ENCODE measurements around the gene C19orf85.
A peak's percentile ranks its signal among the peaks of the same experiment; 100 is the strongest.

The C19orf85 gene

DNA sequence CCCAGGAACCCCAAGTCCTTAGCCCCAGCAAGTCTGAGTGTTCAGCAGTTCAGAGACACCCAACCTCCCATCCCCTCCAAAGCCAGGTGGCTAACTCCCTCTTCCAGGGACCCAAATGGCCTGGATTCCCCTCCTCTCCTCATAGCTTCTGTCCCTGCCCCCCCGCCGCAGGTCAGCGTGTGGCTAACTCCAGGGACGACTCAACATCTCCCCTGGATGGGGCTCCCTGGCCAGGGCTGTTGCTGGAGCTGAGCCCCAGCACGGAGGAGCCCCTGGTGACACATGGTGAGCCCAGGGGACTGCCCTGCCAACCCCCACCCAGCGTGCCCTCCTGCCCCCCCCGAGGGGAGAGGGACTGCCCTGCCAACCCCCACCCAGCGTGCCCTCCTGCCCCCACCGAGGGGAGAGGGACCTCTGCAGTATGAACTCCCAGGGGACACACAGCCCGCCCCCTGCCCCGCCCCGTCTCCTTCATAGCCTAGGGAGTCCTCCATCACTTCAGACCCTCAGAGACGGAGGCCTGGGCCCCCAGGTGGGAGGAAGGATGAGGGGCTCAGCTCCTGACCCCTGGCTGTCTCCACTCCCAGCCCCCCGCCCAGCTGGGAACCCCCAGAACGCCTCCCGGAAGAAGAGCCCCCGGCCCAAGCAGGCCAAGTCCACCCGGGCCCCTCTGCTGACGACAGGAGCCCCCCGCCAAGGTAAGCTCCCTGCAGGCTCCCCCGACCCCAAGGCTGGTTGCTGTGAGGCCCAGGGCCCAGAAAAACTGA, 25.3 kb upstream of the C19orf85 start:
- DNase-seq (ENCODE audit: low spot score) = no peak

GRCh38 chr19:55488986-55489710, 24.6 kb upstream of the C19orf85 start:
- no peak for DNase-seq (ENCODE audit: low spot score)

DNA sequence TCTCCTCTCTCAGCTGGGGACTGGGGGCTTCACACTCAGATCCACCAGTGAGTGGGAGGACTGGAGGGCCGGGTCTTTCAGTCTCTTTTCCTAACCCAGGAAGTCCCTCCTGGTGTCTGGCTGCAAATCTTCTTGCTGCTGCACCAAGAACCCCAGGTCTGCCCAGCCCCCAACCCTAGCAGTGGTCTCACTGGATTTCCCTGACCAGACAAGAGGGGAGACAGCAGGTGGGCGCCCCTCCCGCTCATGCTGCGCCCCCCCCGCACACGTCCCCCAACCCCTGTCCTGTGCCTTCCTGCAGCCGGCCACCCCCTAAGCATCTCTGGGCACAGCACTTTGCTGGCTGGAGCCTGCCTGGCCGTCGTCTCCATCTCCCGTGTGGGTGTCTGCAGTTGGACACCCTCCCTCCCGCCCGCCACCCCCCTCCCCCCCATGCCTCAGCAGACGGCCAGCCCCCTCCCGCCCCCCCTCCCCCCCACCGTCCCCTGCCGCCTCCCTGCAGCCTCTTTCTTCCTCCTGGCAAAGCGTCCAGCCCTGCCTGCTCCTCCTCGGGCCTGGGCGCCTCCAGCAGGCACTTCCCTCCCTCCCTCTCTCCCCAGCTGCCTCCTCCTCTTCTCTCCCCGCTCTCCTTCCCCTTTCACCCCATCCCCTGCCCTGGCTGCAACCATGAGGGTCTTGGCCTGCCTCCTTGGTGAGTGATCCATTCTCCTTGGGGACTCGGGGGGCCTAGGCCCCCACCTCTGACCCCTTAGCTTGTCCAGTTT, 23.6 kb upstream of the C19orf85 start, which contains the start of gene SSC5D:
TSS of gene SSC5D (plus strand) at position 513 of the 764 bp plus-strand sequence. CDS start at position 667, 154 bp downstream.
- DNase-seq (ENCODE audit: low spot score) = no peak

DNA sequence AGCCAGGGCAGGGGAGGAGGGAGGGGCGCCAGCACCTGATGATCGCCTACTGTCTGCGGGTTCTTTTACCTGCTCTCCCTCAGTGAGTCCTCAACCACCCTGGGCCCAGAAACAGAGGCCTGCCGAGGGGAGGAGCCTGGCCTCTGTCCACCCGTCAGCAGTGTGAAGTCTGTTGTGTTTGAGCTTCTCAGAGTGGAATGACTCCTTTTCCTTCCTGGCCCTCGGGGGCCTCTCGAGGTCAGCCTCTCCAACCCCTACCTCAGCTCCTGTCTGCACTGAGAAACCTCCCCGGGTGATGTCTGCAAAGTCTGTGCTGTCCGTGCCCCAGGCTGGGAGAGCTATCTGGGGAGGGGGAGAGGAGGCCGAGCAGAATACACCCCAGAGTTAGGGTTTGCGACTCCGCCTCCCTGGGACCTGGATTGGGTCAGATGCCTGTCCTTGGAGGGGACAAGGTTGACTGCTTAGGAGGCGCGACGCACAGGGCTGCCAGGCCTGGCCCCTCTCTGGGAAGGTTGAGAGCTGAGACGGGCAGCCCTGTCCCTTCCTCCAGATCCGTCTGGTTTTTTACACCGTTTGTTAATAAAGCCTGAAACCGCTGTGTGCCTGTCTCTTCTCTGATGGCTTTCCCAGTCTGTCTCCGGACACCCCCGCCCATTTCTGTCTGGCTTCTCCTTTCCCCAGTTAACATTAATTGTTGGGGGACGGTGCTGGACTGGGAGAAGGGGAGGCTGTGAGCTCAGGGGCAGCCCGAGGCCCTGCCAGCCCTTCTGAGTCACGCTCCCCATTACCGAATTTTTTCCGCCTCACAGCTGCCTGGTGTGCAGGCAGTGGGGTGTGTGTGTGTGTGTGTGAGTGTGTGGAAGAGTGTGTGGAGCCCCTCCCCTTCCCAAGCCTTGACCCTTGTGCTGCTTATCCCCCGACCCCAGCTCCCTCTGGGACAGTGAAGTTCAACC, 22.7 kb upstream of the C19orf85 start:
- DNase-seq (ENCODE audit: low spot score) = no peak

DNA sequence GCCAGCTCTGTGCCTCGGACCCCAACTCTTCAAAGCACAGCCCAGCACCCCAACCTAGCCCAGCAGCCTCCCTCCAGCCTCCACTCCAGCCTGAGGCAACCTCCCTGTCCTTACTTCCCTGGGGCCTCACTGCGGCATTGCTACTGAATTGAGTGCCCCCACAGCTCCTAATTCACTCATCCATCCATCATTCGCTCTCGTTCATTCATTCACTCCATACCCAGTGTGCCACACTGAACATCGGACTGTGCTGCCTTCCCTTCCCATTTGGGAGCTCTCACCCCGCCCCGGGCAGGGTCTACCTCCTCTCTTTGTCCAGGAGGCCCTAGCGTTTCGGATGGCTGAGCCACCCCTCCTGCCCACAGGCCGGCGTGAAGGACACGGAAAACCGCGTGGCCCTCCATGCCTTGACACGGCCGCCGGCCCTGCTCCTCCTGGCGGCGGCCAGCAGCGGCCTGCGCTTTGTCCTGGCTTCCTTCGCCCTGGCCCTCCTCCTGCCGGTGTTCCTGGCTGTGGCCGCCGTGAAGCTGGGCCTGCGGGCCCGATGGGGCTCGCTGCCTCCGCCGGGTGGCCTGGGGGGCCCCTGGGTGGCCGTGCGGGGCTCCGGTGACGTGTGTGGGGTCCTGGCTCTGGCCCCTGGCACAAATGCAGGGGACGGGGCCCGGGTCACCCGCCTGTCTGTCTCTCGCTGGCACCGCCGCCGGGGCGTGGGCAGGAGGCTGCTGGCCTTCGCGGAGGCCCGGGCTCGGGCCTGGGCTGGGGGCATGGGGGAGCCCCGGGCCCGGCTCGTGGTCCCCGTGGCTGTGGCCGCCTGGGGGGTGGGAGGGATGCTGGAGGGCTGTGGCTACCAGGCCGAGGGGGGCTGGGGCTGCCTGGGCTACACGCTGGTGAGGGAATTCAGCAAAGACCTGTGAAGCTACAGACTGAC, 21.8 kb upstream of the C19orf85 start:
- DNase-seq (ENCODE audit: low spot score) = no peak

- no peak for DNase-seq (ENCODE audit: low spot score)
These were observed 21.0 kb upstream of the C19orf85 start for GRCh38 chr19:55485439-55486011.

GRCh38 chr19:55484593-55485438, 20.3 kb upstream of the C19orf85 start, which contains the start of gene NAT14:
Gene NAT14 (plus strand): TSS chr19:55485188. CDS start chr19:55485709, 521 bp downstream.
- DNase-seq (ENCODE audit: low spot score) = peak; percentile 98

- DNase-seq (ENCODE audit: low spot score) = no peak
These were observed 19.4 kb upstream of the C19orf85 start for GRCh38 chr19:55483706-55484592.

DNA sequence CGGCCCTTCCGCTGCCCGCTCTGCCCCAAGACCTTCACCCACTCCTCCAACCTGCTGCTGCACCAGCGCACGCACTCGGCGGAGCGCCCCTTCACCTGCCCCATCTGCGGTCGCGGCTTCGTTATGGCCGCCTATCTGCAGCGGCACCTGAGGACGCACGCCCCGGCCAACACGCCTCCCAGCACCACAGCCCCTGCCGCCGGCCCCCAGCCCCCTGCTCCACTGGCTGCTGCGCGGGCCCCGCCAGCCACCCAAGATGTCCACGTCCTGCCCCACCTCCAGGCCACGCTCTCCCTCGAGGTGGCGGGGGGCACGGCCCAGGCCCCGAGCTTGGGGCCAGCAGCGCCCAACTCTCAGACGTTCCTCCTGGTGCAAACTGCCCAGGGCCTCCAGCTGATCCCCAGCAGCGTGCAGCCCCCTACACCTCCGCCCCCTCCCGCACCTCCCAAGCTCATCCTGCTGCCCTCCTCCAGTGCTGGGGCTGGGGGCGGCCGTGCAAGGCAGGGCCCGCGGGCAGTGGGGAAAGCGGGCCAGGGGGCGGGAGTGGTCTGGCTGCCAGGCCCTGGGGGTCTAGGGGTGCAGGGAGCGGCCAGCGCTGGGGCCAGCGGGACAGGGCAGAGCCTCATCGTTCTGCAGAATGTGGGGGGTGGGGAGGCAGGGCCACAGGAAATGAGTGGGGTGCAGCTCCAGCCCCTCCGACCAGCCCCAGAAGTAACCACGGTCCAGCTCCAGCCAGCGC, 18.6 kb upstream of the C19orf85 start:
- no peak for DNase-seq (ENCODE audit: low spot score)

DNA sequence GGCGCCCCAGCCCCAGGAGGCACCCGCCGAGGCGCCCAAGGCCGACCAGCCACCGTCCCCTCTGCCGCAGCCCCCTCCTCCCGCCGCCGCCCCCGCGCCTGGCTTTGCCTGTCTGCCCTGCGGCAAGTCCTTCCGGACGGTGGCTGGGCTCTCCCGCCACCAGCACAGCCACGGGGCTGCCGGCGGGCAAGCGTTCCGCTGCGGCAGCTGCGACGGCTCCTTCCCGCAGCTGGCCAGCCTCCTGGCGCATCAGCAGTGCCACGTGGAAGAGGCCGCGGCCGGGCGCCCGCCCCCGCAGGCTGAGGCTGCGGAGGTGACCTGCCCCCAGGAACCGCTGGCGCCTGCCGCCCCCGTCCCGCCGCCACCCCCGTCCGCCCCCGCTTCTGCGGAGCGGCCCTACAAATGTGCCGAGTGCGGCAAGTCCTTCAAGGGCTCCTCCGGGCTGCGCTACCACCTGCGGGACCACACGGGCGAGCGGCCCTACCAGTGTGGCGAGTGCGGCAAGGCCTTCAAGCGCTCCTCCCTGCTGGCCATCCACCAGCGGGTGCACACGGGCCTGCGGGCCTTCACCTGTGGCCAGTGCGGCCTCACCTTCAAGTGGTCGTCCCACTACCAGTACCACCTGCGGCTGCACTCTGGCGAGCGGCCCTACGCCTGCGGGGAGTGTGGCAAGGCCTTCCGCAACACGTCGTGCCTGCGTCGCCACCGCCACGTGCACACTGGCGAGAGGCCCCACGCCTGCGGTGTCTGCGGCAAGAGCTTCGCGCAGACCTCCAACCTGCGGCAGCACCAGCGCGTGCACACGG, 17.8 kb upstream of the C19orf85 start:
- no peak for DNase-seq (ENCODE audit: low spot score)

- DNase-seq (ENCODE audit: low spot score) = no peak
These were observed 17.2 kb upstream of the C19orf85 start for GRCh38 chr19:55481794-55482155.

DNA sequence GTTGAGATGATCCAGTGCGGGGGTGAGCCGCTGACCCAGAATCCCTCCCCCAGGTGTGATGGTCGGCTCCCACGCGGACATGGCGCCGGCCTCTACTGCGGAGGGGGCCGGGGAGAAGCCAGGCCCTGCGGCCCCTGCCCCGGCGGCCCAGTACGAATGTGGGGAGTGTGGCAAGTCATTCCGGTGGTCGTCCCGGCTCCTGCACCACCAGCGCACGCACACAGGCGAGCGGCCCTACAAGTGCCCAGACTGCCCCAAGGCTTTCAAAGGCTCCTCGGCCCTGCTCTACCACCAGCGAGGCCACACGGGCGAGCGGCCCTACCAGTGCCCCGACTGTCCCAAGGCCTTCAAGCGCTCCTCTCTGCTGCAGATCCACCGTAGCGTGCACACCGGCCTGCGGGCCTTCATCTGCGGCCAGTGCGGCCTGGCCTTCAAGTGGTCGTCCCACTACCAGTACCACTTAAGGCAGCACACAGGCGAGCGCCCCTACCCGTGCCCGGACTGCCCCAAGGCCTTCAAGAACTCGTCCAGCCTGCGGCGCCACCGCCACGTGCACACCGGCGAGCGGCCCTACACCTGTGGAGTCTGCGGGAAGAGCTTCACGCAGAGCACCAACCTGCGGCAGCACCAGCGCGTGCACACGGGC, 16.7 kb upstream of the C19orf85 start:
- DNase-seq (ENCODE audit: low spot score) = no peak

GRCh38 chr19:55479451-55480230, 15.1 kb upstream of the C19orf85 start:
- no peak for DNase-seq (ENCODE audit: low spot score)

DNA sequence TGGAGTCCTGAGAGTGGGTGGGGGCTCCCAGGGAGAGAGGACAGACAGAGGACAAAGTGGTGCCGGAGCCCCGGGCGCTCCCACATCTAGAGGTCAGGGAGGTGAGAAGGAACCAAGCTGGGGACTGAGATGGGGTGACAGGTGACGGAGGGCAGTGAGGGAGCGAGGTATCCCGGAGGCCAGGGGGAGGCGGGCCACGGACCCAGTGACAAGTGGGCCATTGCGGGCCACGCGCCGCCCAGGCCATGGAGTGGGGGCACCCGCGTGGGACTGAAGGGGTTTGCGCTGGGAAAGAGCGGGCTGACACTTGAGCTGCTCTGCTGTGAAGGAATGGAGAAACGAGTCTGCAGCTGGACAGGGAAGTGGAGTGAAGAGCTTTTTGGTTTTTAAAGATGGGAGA, 14.5 kb upstream of the C19orf85 start:
- DNase-seq (ENCODE audit: low spot score) = no peak

- no peak for DNase-seq (ENCODE audit: low spot score)
These were observed 13.8 kb upstream of the C19orf85 start for GRCh38 chr19:55478364-55478763.

Measured in HuH-7 (cell line).